HG02973 (cell line): Measurements from ENCODE around the gene FUT2.
"Not testable (repeated sequence)": the region's sequence is repeated elsewhere in the genome, so short reads cannot be mapped to it uniquely, and the experiment has no call there.

Source experiments
- ATAC-seq: cut with Tn5 transposase; IDR thresholded peaks from one replicate; pipeline ENCODE4 v1.9.1; 2021; ENCODE audit warnings: moderate library complexity; ENCODE audit not compliant: unreplicated experiment

FUT2 gene

DNA sequence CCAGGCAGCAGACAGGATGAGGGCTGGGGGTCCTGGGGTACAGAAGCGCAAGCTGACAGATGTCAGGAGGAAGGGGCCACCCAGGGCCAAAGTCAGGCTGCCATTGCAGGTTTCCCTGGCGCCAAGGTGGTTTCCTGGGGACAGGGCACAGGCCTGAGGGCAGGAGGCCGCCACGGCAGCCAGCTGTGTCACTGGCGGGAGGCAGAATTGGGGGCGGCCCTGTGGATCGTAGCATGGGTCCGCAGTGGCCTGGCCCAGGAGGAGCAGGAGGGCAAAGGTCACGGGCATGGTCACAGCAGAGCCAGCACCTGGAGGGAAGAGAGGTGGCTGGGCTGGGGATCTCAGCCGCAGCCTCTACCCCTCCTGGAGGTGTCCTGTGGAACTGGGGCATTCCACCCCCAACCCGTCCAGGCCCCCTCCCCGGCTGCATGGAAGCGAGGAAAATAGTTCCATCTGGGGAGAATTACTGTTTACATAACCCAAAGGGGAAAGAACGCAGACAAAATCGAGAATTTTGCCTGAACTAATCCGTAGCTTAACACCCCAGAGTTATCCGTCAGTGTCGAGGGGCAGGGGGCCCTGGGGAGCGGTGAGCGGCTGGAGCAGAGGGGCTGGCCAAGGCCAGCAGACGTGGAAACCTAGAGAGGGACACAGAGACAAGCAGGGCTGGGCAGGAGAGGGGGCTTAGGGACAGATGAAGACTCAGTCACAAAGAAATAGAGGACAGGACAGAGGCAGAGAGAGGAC is 24.9 kb upstream of the FUT2 start:
- ATAC-seq, result no peak

DNA sequence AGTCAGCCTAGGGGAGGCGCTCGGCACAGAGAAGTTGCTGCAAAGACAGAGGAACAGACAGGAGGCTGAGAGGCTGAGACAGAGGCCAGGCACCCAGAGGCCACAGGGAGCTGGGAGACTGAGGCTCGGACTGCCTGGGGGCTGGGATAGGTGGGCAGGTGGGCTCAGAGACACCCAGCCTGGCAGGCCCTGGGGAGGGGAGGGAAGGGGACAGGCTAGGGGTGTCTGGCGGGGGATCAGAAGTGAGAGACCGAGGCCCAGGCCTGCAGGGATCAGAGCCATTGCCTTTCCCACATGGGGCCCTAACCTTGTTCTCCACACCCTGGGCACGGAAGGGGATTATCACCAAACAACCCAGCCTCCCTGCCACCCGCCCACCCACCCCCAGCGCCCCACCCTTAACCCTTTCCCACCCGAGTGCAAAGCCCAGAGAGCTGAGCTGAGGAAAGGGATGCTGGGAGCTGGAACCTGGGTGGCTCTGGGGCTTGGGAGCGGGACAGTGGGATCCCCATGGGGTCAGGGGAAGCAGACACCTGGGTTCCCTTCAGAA is 24.2 kb upstream of the FUT2 start:
- no peak for ATAC-seq

DNA sequence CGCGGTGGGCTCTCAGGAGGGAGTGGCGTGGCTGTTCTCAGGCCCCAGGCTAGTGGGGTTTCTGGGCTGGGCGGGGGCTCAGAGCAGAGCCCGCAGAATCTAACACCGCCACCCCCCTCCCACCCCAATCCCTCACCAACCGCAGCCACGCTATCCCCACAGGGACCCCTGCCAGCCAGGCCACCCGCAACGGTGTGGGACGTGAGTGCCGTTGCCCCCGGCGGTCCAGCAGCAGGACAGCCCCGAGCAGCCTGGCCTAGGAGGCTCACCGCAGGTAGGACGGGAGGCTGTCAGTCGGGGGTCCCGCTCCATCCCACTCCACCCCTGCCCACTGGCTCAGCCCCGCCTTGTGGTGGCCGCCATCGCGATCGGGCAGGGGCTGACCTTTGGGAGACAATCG is 22.8 kb upstream of the FUT2 start, which contains the start of gene NTN5:
Gene NTN5 (minus strand): TSS at position 24 of the 400 bp plus-strand sequence. CDS start 2,031 bp downstream, outside the sequence.
- no peak for ATAC-seq

DNA sequence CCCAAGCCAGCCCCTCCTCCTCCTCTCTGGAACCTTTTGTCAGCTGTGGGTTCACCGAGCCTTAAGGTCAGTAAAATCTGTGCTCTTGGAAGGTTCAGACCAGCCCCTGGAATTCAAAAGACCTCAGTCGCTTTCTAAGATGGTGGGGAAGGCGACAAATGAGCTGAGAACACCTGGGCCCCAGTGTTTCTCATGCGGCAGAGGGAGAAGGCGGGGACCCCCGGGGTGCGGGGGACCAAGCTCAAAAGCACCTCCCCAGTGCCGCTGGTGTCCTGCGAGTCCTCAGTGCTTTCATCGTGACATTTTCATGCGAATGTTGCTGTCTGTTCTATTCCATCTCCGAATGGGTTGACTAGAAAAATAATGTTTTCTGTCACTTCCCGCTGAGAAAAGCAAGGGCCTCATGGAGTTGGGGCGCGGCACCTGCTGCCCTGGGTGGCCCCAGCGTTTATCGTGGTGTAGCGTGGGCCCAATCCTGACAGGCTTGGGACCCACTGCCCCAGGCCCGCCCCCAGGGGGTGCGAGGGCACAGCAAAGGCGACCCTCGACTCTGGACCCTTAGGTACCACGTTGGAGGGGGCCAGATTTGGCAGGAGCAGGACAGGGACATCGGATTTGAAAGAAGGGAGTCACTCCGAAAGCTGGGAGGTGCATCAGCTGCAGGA is 22.2 kb upstream of the FUT2 start:
- ATAC-seq, result no peak

DNA sequence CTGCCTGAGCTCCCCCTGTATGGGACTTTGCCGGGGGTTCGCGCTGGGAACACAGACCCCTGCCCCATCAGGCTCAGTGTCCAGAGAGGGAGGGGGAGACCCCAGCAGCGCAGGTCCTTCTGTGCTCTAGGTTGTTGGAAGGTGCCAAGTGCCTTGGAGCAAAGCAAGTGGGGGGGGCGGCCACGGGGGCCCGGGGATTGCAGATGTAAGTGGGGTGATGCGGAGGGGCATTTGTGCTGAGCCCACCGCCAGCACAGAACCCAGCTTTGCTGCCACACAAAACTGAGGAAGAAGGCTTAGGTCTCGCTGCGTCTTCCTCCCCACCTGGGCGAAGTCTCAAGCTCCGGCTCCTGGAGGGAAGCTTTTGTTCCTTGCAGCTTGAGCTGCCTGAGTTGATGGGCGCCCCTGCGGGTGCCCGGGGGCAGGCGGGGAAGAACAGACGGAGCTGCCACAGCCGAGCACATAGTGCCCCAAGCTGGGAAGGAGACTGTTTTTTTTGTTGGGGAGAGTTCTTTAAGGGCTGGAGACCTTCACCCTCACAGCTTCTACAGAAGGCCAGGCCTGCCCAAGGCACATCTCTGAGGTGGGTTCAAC is 21.5 kb upstream of the FUT2 start:
- ATAC-seq, result no peak

DNA sequence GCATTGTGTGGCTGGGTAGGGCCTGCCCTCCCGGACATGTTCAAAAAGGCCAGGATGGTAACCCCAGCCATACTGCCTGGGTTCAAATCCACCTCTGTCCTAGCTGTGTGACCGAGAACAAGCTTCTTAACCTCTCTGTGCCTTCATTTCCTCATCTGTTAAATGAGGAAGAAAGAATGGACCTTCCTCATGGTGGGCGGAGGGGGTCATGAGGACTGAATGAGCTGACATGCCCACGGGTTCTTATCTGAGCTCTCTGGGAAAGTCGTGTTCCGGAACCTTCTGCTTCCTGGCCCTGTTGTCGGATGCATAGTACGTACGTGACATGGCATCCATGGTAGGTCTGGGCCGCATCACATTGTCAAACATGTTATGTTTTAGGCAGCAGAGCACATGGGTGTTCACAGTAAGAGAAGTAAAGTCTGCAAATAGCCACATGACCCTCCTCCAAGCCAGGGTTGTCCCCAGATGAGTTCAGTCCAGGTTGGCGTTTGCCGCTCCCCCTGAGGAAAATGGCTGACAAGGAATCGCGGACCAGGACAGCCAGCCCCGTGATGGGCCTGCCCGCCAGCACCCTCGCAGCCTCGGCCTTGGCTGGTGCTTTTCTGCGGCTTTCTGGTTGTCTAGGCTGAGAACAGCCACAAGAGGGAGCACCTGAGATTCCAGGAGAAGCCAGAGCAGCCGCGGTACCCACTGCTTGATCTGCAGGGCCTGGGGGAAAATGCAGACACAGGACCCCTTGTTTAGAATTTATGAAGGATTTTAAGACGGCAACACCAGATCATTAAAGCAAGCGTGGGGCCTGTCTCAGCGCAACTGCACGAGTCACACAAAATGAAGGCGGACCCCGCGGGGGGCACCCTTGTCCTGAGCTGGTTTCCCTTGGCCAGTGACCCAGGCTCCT is 20.6 kb upstream of the FUT2 start:
- ATAC-seq, result no peak

DNA sequence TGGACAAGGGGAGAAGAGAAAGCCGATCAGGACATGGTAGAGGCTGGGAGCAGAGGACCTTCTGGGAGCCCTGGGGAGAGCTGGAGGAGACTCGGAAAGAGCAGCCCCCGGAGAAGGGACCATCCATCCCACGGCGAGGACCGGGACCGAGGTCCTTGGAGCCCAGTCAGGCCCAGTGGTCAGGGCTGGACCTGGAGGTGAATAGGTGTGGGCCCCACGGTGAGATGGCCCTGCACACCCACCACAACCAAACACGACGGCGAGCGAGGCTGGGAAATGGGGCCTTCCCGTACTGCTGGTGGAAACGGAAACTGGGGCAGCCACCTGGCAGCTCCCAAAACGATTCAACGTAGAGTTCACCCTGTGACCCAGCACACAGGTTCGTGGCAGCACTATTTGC is 19.3 kb upstream of the FUT2 start:
- ATAC-seq, result no peak

DNA sequence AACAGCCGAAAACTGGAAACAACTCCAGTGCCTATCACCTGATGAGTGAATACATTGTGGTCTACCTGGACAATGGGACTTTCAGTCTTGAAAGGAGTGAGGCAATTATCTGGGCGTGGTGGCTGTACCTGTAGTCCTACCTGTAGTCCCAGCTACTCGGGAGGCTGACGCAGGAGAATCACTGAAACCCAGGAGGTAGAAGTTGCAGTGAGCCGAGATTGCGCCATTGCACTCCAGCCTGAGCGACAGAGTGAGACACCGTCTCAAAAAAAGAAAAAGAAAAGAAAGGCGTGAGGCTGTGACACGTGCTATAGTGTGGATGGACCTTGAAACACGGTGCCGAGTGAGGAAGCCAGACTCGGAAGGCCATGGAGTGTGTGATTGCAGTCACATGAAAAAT is 18.9 kb upstream of the FUT2 start:
- no peak for ATAC-seq

DNA sequence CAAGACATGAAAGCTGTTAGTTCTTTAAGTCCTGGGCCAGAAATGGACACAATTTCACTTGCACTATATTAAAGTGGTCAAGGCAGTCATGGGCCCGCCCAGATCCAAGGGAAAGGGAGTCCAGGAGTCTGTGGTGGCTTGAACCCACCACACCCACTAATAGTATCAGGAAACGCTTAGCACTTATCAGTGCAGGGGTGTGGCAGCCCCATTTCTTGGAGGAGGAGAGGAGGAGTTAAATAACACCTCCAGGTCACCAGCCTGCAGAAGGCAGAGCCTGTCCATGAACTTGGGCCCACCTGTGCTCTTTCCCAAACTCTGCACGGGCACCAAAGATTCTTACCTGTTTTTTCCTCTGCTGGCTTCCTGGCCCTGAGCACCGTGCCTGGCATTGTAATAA is 17.6 kb upstream of the FUT2 start:
- no peak for ATAC-seq

DNA sequence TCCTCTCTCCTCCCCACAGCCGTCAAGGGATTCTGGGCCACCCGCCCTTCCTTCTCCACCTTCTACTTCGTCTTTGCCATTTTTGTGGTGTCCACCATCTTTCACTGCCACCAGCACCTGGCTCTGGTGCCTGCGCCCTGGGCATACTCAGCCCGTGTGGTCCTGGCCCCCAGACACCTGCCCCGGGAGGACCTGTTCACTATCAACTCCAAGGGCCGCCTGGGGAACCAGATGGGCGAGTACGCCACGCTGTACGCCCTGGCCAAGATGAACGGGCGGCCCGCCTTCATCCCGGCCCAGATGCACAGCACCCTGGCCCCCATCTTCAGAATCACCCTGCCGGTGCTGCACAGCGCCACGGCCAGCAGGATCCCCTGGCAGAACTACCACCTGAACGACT is 15.8 kb upstream of the FUT2 start:
- ATAC-seq, result not testable (repeated sequence)

DNA sequence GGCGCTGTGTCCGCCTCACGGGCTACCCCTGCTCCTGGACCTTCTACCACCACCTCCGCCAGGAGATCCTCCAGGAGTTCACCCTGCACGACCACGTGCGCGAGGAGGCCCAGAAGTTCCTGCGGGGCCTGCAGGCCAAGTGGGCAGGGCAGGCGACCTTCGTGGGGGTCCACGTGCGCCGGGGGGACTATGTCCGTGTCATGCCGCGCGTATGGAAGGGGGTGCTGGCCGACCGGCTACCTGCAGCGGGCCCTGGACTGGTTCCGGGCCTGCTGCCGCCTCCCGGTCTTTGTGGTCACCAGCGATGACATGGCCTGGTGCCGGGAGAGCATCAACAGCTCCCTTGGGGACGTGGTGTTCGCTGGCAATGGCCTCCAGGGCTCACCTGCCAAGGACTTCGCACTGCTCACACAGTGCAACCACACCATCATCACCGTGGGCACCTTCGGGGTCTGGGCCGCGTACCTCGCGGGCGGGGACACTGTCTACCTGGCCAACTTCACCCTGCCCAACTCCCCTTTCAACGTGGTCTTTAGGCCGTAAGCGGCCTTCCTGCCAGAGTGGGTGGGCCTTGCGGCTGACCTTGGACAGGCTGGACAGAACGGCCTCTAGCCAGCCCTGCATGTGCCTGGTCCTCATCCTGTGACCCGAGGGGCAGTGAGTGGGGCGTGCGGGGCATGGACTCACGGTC is 15.2 kb upstream of the FUT2 start:
- ATAC-seq, result no peak

DNA sequence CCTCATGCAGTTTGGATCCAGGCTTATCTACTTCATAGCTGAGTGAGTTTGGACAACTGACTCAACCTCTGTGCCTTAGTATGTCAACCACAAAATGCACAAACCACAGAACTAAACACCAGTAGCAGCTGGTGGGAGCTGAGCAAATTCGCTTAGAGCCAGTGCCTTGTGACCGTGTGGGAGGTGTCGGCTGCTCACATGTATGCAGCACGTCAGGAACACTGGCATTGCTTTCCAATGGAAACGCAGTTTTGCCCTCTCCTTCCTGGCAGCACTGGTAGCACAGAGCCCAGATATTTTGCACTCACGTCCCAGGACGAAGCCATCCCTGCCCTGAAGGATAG is 14.7 kb upstream of the FUT2 start:
- ATAC-seq, result no peak

DNA sequence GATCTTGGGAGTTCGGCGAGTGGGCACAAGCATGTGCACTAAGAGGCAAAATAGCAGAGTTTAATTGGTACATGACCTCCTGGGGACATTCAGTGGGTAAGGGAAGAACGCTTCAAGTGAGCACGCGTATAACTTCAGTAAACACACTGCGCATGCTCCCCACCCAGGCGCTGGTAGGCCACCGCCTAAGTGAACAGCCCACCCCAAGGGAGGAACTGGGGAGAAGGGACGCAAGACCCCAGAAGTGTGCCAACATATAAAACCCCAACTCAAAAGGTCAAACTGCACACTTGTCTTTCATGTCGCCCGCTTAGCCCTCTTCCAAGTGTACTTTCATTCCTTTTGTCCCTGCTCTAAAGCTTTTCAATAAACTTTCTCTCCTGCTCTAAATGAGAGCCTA is 12.4 kb upstream of the FUT2 start:
- no peak for ATAC-seq

DNA sequence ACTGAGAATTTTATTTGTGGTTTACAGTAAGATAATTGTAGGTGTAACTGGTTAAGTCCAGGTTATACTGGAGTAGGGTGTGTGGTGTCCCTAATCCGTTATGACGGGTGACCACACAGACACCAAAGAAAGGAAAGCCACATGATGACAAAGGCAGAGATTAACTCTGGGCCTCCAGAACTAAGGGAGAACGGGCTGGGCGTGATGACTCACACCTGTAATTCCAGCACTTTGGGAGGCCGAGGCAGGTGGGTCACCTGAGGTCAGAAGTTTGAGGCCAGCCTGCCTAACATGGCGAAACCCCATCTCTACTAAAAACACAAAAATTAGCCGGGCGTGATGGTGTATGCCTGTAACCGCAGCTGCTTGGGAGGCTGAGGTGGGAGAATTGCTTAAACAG is 10.2 kb upstream of the FUT2 start:
- no peak for ATAC-seq

DNA sequence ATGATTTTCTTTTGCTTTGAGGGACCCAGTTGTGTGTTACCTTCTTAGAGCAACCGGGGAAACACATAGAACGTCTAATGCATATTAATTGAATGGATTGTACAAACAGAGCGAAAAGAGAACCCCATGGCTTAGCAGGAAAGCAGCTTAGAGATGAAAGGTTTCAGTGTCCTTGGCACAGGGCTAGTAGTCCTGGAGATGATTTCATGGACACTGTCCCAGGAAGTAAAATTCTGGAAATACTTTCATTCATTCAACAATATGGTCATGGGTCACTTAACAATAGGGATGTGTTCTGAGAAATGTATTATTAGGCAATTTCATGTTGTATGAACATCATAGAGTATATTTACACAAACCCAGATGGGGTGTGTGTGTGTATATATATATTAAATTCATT is 9.7 kb upstream of the FUT2 start:
- no peak for ATAC-seq

DNA sequence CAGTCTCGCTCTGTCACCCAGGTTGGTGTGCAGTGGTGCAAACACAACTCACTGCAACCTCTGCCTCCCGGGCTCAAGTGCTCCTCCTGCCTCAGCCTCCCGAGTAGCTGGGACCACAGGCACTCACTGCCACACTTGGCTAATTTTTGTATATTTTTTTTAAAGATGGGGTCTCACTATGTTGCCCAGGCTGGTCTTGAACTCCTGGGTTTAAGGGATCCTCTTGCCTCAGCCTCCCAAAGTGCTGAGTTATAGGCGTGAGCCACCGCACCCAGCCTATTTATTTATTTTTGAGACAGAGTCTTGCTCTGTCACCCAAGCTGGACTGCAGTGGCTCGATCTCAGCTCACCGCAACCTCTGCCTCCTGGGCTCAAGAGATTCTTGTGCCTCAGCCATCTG is 9.1 kb upstream of the FUT2 start:
- ATAC-seq, result not testable (repeated sequence)

DNA sequence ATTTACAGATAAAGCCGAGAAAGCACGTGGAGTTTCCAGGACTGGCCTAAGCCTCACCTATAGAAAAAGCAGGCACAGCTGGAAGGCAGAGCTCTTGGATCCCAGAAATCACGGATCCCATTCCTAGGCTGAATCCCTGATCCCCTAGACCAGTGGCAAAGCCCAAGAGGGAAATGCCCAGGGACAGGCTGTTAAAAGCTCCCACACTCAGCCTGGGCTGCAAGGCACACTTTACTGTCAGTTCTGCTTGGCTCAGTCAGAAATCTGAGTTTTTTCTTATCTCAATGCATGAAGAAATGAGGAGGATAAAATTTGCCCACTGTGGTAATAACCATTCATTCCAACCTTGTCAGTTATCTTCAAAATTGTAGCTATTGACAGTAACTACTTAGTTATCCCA is 8.0 kb upstream of the FUT2 start:
- ATAC-seq, result no peak

DNA sequence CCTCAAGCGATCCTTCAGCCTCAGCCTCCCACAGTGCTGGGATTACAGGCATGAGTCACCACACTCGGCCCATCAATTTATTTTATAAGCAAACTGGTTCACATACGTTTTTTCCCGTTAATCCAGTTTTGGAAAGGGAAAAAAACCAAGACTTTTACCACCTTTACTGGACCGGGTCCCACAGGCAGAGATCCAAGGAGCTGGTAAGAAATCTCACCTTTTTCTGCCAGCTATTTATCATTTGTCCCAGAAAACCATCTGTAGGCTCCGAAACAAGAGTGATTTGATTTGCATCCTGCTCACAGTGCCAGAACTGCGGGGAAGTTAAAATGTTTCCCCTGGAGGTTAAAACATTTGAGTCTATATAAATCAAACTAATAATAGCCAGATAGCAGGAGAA is 6.3 kb upstream of the FUT2 start:
- no peak for ATAC-seq

DNA sequence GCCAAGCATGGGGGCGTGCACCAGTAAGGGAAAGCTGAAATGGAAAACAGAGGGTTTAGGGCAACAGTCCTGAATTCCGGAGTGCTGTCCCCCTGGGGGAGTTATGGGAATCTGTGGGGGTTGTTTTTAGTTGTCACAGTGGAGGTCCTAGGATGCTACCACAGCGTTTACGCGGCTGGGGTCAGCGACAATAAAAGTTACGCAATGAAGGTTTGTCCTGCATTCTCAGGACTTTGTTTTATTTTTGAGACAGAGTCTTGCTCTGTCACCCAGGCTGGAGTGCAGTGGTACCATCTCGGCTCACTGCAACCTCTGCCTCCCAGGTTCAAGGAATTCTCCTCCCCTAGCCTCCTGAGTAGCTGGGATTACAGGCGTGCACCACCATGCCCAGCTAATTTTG is 2.1 kb upstream of the FUT2 start:
- not testable (repeated sequence) for ATAC-seq

DNA sequence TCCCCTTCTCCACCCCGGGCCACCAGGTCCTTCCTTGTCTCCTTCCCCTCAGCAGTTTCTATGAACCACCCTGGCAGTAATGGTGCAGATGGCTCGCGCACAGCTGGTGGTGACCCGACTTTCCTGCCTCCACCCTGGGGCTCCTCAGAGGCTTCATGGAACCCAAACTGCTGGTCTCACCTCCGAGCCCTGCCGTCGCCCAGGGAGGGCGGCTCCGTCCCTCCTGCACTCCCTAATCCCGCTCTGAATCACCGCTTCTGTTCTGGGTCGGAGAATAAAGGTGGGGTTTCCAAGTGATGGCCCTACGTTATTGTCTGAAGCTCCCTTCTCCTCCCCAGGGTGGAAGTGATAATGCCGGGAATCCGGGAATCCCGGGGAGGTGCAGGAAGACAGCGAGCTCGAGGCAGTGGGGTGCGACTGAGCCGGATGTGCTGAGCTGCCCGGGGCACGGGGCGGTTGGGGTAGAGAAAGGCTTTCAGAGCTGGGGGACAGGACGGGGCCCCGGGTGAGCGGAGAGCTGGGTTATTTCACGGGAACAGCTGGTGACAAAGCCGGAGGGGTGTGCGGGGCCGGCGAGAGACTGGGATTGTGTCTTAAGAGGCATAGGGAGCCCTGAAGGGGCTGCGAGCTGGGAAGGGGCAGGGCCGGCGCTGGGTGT is 711 bp downstream of the FUT2 start:
- no peak for ATAC-seq
